ENCODE data around the gene BPIFB4.

Gene BPIFB4

DNA sequence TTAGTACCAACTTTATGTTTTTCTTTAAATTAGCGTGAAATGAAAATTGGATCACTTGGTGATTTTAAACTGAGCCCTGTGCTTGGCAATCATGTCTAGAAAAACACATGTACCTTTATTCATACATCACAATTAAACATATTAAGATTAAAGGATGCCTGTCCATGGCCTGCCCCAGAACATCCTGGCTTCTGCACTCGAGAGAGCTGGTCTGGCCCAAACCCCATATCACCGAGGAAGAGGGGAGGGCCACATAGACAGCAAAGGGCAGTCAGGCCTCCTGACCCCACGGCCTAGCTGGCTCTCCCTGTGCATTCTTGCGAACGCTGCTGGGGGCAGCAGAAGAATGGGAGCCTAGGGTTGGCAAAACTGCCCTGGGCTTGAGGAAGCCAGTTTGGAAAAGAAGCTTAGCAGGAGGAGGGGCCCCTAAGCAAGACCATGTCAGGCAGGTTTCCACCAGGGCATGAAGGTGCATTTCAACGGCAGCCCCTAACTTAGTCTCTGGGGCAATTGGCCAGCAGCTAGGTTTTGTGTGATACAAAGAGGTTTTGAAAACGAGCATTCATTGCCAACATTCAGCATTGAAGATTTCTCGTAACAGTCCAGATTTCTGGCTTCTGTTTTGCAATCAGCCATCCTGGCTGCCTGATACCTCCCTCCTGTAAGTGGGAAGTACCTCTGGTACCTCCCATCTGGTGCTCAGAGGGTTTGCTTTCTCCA is 17.2 kb upstream of the BPIFB4 start:
- no peak for DNase-seq

DNA sequence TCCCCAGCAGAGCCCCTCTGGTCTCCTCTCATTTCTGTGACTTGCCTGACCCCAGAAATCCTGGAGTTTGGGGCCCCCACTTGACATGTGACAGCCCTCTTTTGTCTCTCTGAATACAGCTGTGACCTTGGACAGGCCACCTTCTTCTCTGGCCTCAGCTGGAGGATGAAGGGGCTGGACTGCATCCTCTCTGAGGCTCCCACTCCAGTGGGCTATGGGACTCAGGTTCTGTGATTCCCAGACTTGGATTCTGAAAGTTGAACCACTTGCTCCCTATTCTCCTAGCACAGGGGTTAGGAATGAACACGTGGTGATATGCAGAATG is 16.7 kb upstream of the BPIFB4 start:
- DNase-seq = no peak

DNA sequence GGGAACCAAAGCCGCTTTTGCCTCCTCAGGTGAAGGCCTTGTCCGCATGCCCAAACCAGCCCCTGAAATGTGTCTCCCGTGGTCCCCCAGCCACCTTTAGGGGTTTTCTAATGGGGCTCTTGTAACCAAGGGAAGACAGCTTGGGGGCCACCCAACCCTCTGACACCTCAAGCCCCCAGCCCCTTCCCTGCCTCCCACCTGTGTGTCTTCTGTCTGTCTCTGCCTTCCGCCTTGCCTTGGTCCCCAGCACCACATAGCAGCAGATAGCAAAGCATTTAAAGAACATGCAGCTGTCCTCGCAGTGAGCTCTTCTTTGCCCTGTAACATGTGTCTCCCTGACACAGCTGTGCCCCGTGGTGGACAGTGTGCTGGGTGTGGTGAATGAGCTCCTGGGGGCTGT is 16.2 kb upstream of the BPIFB4 start:
- DNase-seq = no peak

DNA sequence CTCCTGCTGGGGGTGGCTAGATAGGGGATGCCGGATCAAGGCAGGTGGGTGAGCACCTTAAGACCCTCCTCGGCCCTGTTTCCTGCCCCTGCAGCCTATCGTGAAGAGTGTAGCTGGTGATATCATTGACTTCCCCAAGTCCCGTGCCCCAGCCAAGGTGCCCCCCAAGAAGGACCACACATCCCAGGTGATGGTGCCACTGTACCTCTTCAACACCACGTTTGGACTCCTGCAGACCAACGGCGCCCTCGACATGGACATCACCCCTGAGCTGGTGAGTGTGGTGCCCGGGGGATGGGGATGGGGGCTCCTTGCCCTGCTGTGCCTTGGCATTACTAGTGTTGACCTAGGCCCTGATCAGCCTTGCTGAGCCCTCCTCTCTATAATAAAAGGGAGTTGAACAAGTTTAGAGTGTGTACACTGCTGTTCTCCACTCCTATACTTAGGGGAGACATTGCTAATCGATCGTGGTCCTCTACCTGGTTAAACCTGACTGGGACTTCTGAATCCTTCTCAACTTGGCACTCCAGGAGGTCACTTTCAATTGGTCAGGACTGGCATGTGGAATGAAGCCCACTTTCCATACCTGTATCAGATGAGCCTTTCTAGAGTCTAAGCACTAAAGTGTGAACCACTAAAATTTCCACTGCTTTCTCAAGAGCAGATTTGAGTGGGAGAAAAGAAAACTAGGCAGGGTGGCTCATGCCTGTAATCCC is 14.7 kb upstream of the BPIFB4 start:
- DNase-seq = no peak

DNA sequence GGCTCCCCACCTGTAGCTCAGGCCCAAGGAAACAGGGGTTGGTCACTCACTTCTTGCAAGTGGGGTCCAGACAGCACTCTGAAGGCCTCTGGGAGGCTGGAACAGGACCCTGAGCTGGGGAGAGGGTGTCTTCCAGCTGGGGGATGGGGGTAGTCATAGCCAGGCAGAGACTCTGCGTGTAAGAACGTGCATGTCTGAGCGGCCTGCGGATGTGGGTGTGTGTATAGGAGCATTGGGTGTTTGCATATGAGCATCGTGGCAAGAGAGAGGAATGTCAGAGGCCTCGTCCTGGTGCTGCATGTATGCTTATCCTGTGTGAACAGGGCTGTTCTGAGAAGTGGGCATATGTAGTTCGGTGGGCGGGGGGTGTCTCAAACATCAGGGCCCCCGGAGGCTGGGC is 13.7 kb upstream of the BPIFB4 start:
- DNase-seq = no peak

DNA sequence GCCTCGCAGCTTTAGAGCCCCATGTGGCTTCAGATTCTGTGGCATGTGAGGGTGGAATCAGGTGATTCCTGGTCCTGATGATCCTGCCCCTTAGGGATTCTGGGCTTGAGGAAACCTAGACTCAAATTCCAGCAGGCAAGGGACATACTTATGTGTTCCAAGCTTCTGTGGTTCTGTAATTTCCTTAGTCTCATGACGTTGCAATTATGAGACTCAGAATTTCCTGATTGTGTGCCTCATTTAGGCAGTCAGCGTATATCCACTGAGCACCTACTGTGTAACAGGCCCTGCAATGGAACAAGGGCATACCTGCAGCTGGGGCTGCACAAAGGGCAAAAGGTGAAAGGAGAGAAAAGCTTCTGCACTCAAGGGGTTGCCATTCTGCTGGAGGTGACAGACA is 11.6 kb upstream of the BPIFB4 start:
- DNase-seq = no peak

DNA sequence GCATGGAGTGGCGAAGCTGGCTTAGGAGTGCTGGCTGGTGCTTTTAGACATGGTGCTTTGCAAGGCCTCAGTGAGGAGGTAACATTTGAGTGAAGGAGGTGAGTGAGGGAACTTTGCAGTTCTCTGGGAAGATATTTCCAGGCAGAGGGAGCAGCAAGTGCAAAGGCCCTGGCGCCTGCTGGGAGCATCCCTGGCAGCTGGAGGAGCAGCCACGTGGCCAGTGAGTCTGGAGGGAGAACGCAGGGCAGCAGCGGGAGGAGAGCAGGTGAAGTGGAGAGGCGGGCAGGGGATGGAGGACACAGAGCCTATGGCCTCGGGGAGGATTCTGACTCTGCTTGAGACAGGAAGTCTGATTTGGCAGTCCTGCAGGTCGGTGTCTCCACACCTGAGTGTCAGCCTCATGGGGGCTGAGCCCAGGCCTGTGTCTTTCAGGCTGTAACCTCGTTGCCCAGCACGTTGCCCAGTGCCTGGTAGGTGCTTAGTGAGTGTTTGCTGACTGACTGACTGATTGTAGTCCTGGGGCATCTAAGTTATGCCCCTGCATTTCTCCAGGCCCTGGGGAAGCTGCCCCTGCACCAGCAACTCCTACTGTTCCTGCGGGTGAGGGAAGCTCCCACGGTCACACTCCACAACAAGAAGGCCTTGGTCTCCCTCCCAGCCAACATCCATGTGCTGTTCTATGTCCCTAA is 11.0 kb upstream of the BPIFB4 start:
- DNase-seq = no peak

GRCh38 chr20:33069673-33070072 is 9.8 kb upstream of the BPIFB4 start:
- DNase-seq = no peak

- no peak for DNase-seq
Observed at GRCh38 chr20:33070111-33071053, 9.1 kb upstream of the BPIFB4 start.

- DNase-seq = no peak
Observed at GRCh38 chr20:33071198-33071597, 8.2 kb upstream of the BPIFB4 start.

DNA sequence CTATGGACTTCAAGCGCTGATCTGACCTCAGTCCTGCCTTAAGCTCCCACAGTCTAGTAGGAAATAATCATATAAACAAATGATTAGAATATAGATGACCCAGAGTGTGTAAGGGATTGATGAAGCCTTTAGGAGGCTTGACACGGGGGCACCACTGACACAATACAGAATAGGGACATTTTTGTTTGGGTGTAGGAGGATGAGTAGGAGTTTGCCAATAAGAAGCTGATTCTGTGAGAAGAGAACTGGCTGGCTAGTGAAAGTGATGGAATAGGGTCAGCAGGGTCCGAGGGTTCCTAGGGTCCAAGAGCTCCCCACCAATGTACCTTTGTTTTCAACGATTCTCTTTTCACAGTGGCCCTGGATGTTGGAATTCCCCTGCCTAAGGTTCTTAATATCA is 7.1 kb upstream of the BPIFB4 start:
- no peak for DNase-seq

GRCh38 chr20:33072813-33073212 is 6.6 kb upstream of the BPIFB4 start:
- DNase-seq = no peak

DNA sequence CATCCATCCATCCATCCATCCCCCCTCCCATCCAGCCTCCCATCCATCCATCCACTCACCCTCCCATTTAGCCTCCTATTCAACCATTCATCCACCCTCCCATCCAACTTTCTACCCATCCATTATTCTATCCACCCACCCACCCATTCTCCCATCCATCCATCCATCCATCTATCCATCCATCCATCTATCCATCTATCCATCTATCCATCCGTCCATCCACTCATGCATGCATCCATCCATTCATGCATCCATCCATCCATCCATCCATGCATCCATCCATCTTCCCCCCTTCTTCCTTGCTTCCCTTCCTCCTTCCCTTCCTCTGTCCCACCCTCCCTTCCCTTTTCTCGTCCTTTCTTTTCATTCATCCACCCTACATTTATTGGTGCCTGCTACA is 4.8 kb upstream of the BPIFB4 start:
- DNase-seq = no peak

DNA sequence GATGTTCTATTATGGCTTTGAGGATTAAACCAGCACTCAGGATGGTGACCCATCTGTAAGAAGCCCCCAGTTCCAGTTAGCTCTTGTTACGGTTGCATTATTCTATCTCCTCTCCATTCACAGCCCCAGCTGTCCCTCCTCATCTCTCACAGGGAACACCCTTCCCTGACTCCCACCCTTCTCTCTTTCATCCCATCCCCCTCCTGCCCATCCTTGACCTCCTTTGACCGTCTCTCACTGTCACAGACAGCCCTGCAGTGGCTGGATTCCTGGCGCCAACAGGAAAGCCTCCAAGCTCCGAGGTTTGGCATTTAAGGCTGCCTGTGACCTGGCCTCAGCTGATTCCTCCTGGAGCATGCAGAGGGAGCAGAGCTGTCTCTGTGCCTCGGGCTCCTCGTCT is 4.2 kb upstream of the BPIFB4 start:
- no peak for DNase-seq

- no peak for DNase-seq
Observed at GRCh38 chr20:33076662-33077372, 2.6 kb upstream of the BPIFB4 start.

- no peak for DNase-seq
Observed at GRCh38 chr20:33081411-33082154, 2.1 kb downstream of the BPIFB4 start.

- no peak for DNase-seq
Observed at GRCh38 chr20:33082546-33082945, 3.1 kb downstream of the BPIFB4 start.

- DNase-seq = no peak
Observed at GRCh38 chr20:33083544-33084340, 4.3 kb downstream of the BPIFB4 start.

DNA sequence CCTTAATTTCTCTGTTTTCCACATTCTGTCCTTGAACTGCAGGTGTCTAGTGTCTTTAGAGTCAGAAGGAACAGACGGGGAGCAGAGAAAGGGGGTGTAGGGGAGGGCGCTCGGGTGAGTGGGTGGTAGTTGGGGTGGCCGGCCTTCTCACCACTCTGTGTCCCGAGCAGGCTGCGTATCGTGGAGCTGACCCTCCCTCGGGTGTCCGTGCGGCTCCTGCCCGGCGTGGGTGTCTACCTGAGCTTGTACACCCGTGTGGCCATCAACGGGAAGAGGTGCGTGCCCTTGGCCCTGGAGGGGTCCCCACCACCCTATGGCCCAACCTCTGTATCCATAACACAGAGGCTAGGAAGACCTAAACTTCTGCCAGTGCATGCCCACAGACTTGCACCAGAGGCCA is 5.3 kb downstream of the BPIFB4 start:
- no peak for DNase-seq

DNA sequence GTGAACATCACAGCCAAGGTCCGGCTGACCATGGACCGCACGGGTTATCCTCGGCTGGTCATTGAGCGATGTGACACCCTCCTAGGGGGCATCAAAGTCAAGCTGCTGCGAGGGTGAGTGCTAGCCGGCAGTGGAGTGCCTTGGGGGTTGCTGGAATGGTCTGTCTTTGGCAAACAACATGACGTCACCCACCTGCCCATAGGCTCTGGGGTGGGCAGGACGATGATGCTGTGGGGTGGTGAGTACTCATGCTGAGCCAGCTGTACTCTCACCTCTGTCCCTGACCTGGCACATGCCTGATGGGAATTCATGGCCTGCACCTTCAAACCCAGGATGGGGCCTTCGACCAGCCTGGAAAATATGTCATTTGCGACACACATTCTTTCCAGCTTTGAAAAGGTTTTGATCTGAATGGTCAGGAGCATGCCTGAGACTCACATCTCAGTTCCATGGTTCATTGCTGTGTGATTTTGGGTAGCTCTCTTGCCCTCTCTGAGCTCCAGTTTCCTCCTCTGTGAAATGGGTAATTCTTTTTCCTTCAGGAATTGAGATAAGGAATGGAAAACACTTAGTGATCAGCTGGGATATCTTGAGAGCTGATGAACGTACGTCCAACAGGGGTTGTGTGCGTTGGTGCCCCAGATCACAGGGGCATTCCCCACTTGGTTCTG is 6.7 kb downstream of the BPIFB4 start:
- no peak for DNase-seq
